Cardiac fibroblast (primary cell): Measurements from ENCODE around the gene ST8SIA5.

Experiments
- DNase-seq, 2 donors: peaks; one replicate each; pipeline versions ENCODE4 v3.0.0 to v3.0.0-alpha.2; 2010; ENCODE audit warnings: low read depth in 2 of 2
- H3K4me3 ChIP-seq, 2 donors: replicated peaks in 1 of 2; 1 replicate in 1 of 2; 2 replicates in 1 of 2; pipeline ENCODE4 v1.5.1; 2011; ENCODE audit warnings: low read depth in 2 of 2, low read length in 2 of 2, mild to moderate bottlenecking in 2 of 2, moderate library complexity in 1 of 2
- CTCF ChIP-seq: IDR thresholded peaks from one replicate; pipeline ENCODE4 v1.5.1; 2011; ENCODE audit warnings: low read depth, mild to moderate bottlenecking, low read length, inconsistent platforms

Gene ST8SIA5

GRCh38 chr18:46733872-46734271 lies 23.0 kb downstream of the ST8SIA5 start:
- DNase-seq: no peak
- H3K4me3 ChIP-seq: no peak overlapping the region
- no peak for TF ChIP-seq CTCF

GRCh38 chr18:46732801-46733200 lies 24.1 kb downstream of the ST8SIA5 start:
- H3K4me3 ChIP-seq: no peak overlapping the region
- TF ChIP-seq CTCF: no peak
- no peak for DNase-seq

GRCh38 chr18:46732201-46732600 lies 24.7 kb downstream of the ST8SIA5 start:
- no peak for TF ChIP-seq CTCF
- H3K4me3 ChIP-seq: no peak overlapping the region
- no peak for DNase-seq

- no peak overlapping the region for H3K4me3 ChIP-seq
- TF ChIP-seq CTCF: no peak
- DNase-seq: no peak
These were observed 25.5 kb downstream of the ST8SIA5 start for GRCh38 chr18:46731316-46731715.

GRCh38 chr18:46728219-46728930 lies 28.5 kb downstream of the ST8SIA5 start:
- TF ChIP-seq CTCF: no peak
- no peak overlapping the region for H3K4me3 ChIP-seq
- DNase-seq: no peak

- DNase-seq: no peak
- no peak for TF ChIP-seq CTCF
- H3K4me3 ChIP-seq: no peak overlapping the region
These were observed 29.7 kb downstream of the ST8SIA5 start for GRCh38 chr18:46727177-46727576.

GRCh38 chr18:46725310-46725709 lies 31.5 kb downstream of the ST8SIA5 start:
- TF ChIP-seq CTCF: no peak
- DNase-seq: no peak
- H3K4me3 ChIP-seq: no peak overlapping the region
